ENCODE data around the gene C1orf87.

The C1orf87 gene

GRCh38 chr1:60031146-60031545 lies 42.4 kb downstream of the C1orf87 start:
- Histone ChIP-seq H3K4me3 (ENCODE audit: low read length) (no peak overlapping the region), H3K4me1 (ENCODE audit: control insufficient read depth, insufficient read depth, low read length) (peaks cover 22% of the 10 kb centered on the region), H3K27me3 (replicated peaks; ENCODE audit: control insufficient read depth, insufficient read depth, low read length) (no peaks in the 10 kb centered on the region), H3K9me3 (ENCODE audit: control insufficient read depth, low read length) (no peaks in the 10 kb centered on the region), H3K9ac (ENCODE audit: low read length) (no peak overlapping the region), H3K36me3 (ENCODE audit: control insufficient read depth, insufficient read depth, low read length, severe bottlenecking) (no peaks in the 10 kb centered on the region)
- DNase-seq (ENCODE audit: low read depth), result peak; percentile 62

DNA sequence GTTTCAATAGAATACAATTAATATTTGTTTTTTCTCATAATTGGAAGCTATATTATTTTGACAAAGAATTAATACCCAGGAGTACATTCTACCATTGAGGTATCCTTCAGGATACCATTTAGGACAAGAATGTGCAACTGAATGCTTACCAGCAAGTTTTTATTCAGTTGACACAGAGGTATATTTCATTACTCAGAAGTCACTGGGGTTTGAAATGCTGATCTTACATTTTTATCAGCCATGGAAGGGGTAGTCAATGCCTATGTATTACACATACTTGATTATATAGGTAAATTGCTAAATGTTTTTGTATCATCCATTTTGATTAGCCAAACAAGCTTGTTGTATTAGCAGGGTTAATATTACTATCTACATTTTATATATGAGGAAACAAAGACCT lies 48.0 kb downstream of the C1orf87 start:
- DNase-seq (ENCODE audit: low read depth), result no peak
- H3K27me3 ChIP-seq (replicated peaks; ENCODE audit: control insufficient read depth, insufficient read depth, low read length), result no peaks in the 10 kb centered on the region
- H3K4me3 ChIP-seq (ENCODE audit: low read length), result no peak overlapping the region
- no peaks in the 10 kb centered on the region for H3K9me3 ChIP-seq (ENCODE audit: control insufficient read depth, low read length)
- H3K36me3 ChIP-seq (ENCODE audit: control insufficient read depth, insufficient read depth, low read length, severe bottlenecking), result no peaks in the 10 kb centered on the region
- no peak overlapping the region for H3K9ac ChIP-seq (ENCODE audit: low read length)
- no peaks in the 10 kb centered on the region for H3K4me1 ChIP-seq (ENCODE audit: control insufficient read depth, insufficient read depth, low read length)

DNA sequence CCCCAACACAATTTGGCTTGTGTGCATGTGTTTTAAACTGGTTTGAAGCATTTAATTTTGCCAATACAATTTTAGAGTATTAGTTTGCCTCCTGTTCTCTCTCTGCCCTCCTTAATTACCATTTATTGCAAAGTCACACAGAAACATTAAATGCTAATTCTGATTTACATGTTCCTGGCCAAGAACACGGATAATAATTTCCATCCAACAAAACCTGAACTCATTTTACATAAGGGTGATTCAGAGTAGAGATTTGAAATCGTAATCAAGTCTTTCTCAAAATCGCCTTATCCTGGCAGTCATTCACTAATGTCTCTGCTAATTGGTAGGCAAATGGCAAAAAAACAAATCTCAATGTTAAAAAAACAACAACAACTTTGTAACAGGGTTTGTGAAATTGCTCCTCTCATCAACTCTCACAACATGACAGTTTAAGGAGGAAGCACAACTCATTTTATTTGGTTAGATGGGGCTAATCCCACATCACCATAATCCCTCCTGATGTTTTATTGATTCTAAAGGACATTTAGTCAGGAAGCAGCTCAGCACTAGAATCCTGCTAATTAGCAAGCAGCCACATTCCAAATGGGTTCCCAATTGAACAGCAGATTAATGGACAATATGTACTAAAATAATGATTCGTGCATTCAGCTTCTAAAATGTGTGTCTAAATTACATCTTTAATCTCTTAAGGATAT lies 55.9 kb downstream of the C1orf87 start:
- DNase-seq (ENCODE audit: low read depth), result no peak
- Histone ChIP-seq H3K9ac (ENCODE audit: low read length) (no peak overlapping the region), H3K4me1 (ENCODE audit: control insufficient read depth, insufficient read depth, low read length) (no peaks in the 10 kb centered on the region), H3K9me3 (ENCODE audit: control insufficient read depth, low read length) (no peaks in the 10 kb centered on the region), H3K4me3 (ENCODE audit: low read length) (no peak overlapping the region), H3K36me3 (ENCODE audit: control insufficient read depth, insufficient read depth, low read length, severe bottlenecking) (no peaks in the 10 kb centered on the region), H3K27me3 (replicated peaks; ENCODE audit: control insufficient read depth, insufficient read depth, low read length) (no peaks in the 10 kb centered on the region)

GRCh38 chr1:60010690-60011089 lies 62.9 kb downstream of the C1orf87 start:
- no peaks in the 10 kb centered on the region for H3K9me3 ChIP-seq (ENCODE audit: control insufficient read depth, low read length)
- H3K36me3 ChIP-seq (ENCODE audit: control insufficient read depth, insufficient read depth, low read length, severe bottlenecking), result no peaks in the 10 kb centered on the region
- H3K27me3 ChIP-seq (replicated peaks; ENCODE audit: control insufficient read depth, insufficient read depth, low read length), result no peaks in the 10 kb centered on the region
- H3K9ac ChIP-seq (ENCODE audit: low read length), result no peak overlapping the region
- no peak for DNase-seq (ENCODE audit: low read depth)
- H3K4me3 ChIP-seq (ENCODE audit: low read length), result no peak overlapping the region
- no peaks in the 10 kb centered on the region for H3K4me1 ChIP-seq (ENCODE audit: control insufficient read depth, insufficient read depth, low read length)

DNA sequence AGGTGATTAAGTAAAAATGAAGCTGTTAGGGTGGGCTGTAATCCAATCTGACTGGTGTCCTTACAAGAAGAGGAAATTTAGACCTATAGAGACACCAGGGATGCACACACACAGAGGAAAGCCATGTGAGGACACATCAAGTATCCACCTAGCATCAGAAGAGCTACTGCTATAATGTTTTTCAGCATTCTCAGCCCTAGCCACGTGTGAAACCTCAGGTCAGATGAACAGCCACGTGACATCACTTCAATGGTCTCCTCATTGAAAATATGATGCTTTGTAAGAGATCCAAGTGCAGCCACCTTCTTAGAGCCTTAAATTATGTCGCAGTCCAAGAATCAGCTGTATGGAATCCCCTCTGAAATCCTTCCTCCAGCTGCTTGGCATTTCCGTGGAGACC lies 65.1 kb downstream of the C1orf87 start:
- no peaks in the 10 kb centered on the region for H3K27me3 ChIP-seq (replicated peaks; ENCODE audit: control insufficient read depth, insufficient read depth, low read length)
- H3K36me3 ChIP-seq (ENCODE audit: control insufficient read depth, insufficient read depth, low read length, severe bottlenecking), result no peaks in the 10 kb centered on the region
- H3K9me3 ChIP-seq (ENCODE audit: control insufficient read depth, low read length), result no peaks in the 10 kb centered on the region
- DNase-seq (ENCODE audit: low read depth), result no peak
- no peaks in the 10 kb centered on the region for H3K4me1 ChIP-seq (ENCODE audit: control insufficient read depth, insufficient read depth, low read length)
- no peak overlapping the region for H3K9ac ChIP-seq (ENCODE audit: low read length)
- no peak overlapping the region for H3K4me3 ChIP-seq (ENCODE audit: low read length)

DNA sequence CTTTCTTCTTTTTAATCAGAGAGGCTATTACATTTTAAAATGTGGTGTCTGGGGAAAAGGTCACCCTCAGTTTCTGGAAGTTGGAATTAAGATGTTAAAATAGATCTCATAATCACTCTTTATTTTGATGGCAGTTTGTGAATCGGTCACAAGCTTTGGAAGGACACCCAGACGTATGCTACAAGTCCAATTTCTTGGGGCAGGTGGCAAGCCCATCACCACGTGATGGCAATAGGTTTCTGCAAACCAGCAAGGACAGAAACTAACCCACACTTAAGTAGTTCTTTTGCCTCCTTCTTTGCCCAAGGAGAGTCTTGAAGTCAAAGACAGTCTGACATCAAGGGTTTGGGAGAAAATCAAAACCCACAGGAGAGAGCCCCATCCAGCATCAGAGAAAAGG lies 72.9 kb downstream of the C1orf87 start:
- Histone ChIP-seq H3K9me3 (ENCODE audit: control insufficient read depth, low read length) (no peaks in the 10 kb centered on the region), H3K9ac (ENCODE audit: low read length) (no peak overlapping the region), H3K27me3 (replicated peaks; ENCODE audit: control insufficient read depth, insufficient read depth, low read length) (peaks cover 18% of the 10 kb centered on the region), H3K4me3 (ENCODE audit: low read length) (no peak overlapping the region), H3K36me3 (ENCODE audit: control insufficient read depth, insufficient read depth, low read length, severe bottlenecking) (no peaks in the 10 kb centered on the region), H3K4me1 (ENCODE audit: control insufficient read depth, insufficient read depth, low read length) (peaks cover under 1% of the 10 kb centered on the region)
- no peak for DNase-seq (ENCODE audit: low read depth)

- Histone ChIP-seq H3K4me1 (ENCODE audit: control insufficient read depth, insufficient read depth, low read length) (peaks cover 9% of the 10 kb centered on the region), H3K9ac (ENCODE audit: low read length) (no peak overlapping the region), H3K36me3 (ENCODE audit: control insufficient read depth, insufficient read depth, low read length, severe bottlenecking) (no peaks in the 10 kb centered on the region), H3K9me3 (ENCODE audit: control insufficient read depth, low read length) (no peaks in the 10 kb centered on the region), H3K27me3 (replicated peaks; ENCODE audit: control insufficient read depth, insufficient read depth, low read length) (peaks cover 18% of the 10 kb centered on the region), H3K4me3 (ENCODE audit: low read length) (no peak overlapping the region)
- DNase-seq (ENCODE audit: low read depth), result no peak
Measured at GRCh38 chr1:59999746-60000145, 73.8 kb downstream of the C1orf87 start.

GRCh38 chr1:59999006-59999405 lies 74.6 kb downstream of the C1orf87 start:
- Histone ChIP-seq H3K4me3 (ENCODE audit: low read length) (no peak overlapping the region), H3K9me3 (ENCODE audit: control insufficient read depth, low read length) (no peaks in the 10 kb centered on the region), H3K9ac (ENCODE audit: low read length) (no peak overlapping the region), H3K4me1 (ENCODE audit: control insufficient read depth, insufficient read depth, low read length) (peaks cover 11% of the 10 kb centered on the region), H3K36me3 (ENCODE audit: control insufficient read depth, insufficient read depth, low read length, severe bottlenecking) (no peaks in the 10 kb centered on the region), H3K27me3 (replicated peaks; ENCODE audit: control insufficient read depth, insufficient read depth, low read length) (peaks cover 18% of the 10 kb centered on the region)
- peak; percentile 58 for DNase-seq (ENCODE audit: low read depth)

DNA sequence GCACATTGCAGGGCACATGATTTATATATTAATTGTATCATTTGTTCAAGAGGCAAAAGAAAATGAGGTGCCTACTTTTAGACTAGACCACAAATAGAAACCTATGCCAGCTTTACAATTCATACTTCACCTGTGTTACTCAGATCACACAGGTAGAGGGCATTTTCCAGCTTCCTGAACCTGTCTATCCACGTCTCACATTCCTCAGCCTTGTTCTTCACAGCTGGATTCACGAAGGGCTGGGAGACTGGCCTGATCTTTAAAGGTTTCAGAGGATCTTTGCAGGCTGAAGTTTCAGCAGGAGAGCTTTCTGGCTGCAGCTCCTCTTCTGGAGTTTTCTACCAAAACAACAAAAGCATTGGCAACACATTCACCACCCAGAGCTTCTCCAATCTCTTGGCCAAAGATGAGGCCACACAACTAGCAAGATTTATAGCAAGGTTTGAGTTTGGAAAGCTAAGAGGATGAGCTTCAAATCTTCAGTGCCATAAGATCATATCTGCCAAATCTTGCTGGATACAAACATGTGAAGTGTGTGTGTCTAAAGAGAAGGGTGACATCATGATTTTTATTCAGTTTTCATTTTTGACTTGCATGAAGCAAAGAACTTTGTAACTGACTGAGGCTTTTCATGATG lies 76.0 kb downstream of the C1orf87 start:
- Histone ChIP-seq H3K4me3 (ENCODE audit: low read length) (no peak overlapping the region), H3K4me1 (ENCODE audit: control insufficient read depth, insufficient read depth, low read length) (peaks cover 14% of the 10 kb centered on the region), H3K36me3 (ENCODE audit: control insufficient read depth, insufficient read depth, low read length, severe bottlenecking) (no peaks in the 10 kb centered on the region), H3K9me3 (ENCODE audit: control insufficient read depth, low read length) (no peaks in the 10 kb centered on the region), H3K27me3 (replicated peaks; ENCODE audit: control insufficient read depth, insufficient read depth, low read length) (peaks cover 18% of the 10 kb centered on the region), H3K9ac (ENCODE audit: low read length) (no peak overlapping the region)
- no peak for DNase-seq (ENCODE audit: low read depth)

- H3K9me3 ChIP-seq (ENCODE audit: control insufficient read depth, low read length), result no peaks in the 10 kb centered on the region
- peak; percentile 83 for DNase-seq (ENCODE audit: low read depth)
- H3K9ac ChIP-seq (ENCODE audit: low read length), result no peak overlapping the region
- H3K4me3 ChIP-seq (ENCODE audit: low read length), result peak overlapping the region; percentile 49
- H3K4me1 ChIP-seq (ENCODE audit: control insufficient read depth, insufficient read depth, low read length), result peaks cover 14% of the 10 kb centered on the region
- peaks cover 18% of the 10 kb centered on the region for H3K27me3 ChIP-seq (replicated peaks; ENCODE audit: control insufficient read depth, insufficient read depth, low read length)
- no peaks in the 10 kb centered on the region for H3K36me3 ChIP-seq (ENCODE audit: control insufficient read depth, insufficient read depth, low read length, severe bottlenecking)
Measured at GRCh38 chr1:59994302-59995198, 79.0 kb downstream of the C1orf87 start.
